ENCODE measurements around the gene GCNT2. TPM values are rescaled to one million over a fixed set of nuclear protein-coding genes. Genes with fewer than 3 reads are reported as not detected.
A peak's percentile ranks its signal among the peaks of the same experiment; 100 is the strongest.
"Not testable (repeated sequence)": the region's sequence is repeated elsewhere in the genome, so short reads cannot be mapped to it uniquely, and the experiment has no call there.

Gene GCNT2
- total RNA-seq, 6 experiments from 2014 or later = 6.6 to 10.5 (median 9.3) TPM

DNA sequence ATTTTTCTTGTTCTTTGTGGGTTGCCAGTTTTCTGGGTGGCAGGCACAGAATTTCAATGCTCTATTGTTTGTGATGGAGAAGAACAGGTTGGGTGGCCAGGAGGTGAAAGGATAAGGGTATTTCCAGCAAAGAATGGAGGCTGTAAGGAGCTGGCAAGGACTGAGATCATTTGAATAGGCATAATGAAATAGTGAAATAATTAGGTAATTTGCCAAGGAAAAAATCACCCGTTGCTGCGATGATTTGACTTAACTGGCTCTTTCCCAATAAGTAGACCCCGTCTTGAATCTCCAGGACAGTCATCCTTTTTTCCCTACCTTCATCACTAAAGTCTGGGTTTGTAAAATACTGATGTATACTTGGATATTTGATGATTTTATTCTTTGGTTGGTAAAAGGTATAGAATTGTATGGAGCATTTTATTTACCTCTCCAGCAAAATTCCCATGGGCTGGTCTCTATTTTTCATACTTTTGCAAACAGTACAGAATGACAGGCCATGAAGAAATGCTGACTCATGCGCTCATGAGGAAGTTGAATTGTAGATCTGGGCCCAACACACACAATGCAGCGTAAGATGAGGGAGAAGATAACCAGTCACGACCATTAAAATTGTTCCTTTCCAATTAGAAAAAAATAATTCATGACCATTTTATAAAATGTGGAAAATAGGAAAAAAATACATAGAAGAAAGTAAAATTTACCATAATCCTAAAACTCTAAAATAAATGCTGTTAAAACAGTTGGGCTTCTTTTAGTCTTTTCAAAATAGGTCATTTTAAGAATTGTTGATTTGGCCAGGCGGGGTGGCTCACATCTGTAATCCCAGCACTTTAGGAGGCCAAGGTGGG, 2.4 kb upstream of the GCNT2 start:
- ATAC-seq (peak; percentile 51 to 72 (median 61)), DNase-seq (no peak)
- no peaks in the 10 kb centered on the region for H3K9me3 ChIP-seq
- 44% methylated on average over 5 of the region's 7 CpGs for WGBS (ENCODE audit: insufficient coverage, low coverage, low lambda C conversion rate, missing lambda C conversion rate)
- H3K36me3 ChIP-seq = no peaks in the 10 kb centered on the region
- no peak overlapping the region for H3K27ac ChIP-seq
- no peaks in the 10 kb centered on the region for H3K27me3 ChIP-seq
- no peaks in the 10 kb centered on the region for H3K4me1 ChIP-seq
- H3K4me3 ChIP-seq = no peak overlapping the region
- intact Hi-C loops (cut with DNase I) = no loop called here
- TF ChIP-seq, protein P1, sequence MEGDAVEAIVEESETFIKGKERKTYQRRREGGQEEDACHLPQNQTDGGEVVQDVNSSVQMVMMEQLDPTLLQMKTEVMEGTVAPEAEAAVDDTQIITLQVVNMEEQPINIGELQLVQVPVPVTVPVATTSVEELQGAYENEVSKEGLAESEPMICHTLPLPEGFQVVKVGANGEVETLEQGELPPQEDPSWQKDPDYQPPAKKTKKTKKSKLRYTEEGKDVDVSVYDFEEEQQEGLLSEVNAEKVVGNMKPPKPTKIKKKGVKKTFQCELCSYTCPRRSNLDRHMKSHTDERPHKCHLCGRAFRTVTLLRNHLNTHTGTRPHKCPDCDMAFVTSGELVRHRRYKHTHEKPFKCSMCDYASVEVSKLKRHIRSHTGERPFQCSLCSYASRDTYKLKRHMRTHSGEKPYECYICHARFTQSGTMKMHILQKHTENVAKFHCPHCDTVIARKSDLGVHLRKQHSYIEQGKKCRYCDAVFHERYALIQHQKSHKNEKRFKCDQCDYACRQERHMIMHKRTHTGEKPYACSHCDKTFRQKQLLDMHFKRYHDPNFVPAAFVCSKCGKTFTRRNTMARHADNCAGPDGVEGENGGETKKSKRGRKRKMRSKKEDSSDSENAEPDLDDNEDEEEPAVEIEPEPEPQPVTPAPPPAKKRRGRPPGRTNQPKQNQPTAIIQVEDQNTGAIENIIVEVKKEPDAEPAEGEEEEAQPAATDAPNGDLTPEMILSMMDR (IDR thresholded peaks at IDR 0.05) = no peak
- no peak for TF ChIP-seq POLR2A (IDR thresholded peaks at IDR 0.05)

DNA sequence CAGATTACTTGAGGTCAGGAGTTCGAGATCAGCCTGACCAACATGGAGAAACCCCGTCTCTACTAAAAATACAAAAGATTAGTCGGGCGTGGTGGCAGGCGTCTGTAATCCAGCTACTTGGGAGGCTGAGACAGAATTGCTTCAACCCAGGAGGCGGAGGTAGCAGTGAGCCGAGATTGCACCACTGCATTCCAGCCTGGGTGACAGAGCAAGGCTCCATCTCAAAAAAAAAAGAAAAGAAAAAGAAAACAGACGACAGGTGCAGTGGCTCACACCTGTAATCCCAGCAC, 1.8 kb upstream of the GCNT2 start:
- intact Hi-C loops (cut with DNase I); H3K4me3 ChIP-seq; H3K4me1 ChIP-seq; H3K36me3 ChIP-seq; ATAC-seq; H3K27me3 ChIP-seq; H3K9me3 ChIP-seq; DNase-seq; H3K27ac ChIP-seq: not testable (repeated sequence)
- 75% methylated on average over 8 of the region's 8 CpGs for WGBS (ENCODE audit: insufficient coverage, low coverage, low lambda C conversion rate, missing lambda C conversion rate)

DNA sequence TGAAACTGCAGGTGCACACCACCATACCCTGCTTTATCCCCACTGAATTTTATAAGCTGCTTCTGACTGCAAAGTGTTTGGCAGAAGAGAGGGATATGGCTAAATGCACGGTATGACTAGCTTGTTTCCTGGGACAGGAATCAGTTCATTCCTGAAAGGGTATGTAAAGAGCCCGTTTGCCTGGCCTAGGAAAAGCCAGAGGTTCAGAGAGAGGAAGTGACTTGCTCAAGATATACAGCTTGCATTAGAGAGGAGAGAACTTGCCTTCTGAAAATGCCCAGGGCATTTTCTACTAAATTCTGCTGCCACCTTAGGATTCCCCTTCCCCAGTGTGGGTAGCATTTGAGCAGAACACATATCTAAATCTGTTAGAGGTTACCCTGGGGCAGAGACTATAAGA, 683 bp upstream of the GCNT2 start:
- Histone ChIP-seq H3K27ac (peak overlapping the region in 1 of 3 donors; percentile 47), H3K36me3 (no peaks in the 10 kb centered on the region), H3K9me3 (no peaks in the 10 kb centered on the region), H3K4me3 (no peak overlapping the region), H3K27me3 (no peaks in the 10 kb centered on the region), H3K4me1 (no peaks in the 10 kb centered on the region)
- 30% methylated on average over 2 of the region's 2 CpGs for WGBS (ENCODE audit: insufficient coverage, low coverage, low lambda C conversion rate, missing lambda C conversion rate)
- ATAC-seq = peak in 3 of 4 donors; percentile 41 to 56 (median 46)
- no peak for DNase-seq
- intact Hi-C loops (cut with DNase I) = no loop called here
- TF ChIP-seq, protein P1 (IDR thresholded peaks at IDR 0.05) = no peak
- no peak for TF ChIP-seq POLR2A (IDR thresholded peaks at IDR 0.05)

DNA sequence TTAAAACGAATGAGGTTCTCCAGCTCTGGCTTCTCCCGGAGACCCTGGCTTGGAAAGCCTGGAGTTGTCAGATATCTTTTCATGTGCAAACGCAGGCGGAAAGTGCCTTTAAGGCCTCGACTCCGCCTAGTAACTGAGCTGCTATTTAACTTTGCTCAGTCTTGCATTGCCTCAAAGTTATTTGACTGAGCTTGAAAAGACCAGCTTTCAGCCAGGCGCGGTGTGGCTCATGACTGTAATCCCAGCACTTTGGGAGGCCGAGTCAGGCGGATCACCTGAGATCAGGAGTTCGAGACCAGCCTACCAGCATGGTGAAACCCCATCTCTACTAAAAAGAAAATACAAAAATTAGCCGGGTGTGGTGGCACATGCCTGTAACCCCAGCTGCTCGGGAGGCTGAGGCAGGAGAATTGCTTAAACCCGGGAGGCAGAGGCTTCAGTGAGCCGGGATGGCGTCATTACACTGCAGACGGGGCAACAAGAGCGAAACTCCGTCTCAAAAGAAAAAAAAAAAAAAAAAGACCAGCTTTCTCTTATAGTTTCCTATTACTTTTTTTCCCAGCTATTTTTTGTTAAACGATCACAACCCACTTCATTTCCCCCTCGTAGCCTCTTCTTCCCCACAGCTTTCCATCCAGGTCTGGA, 1.9 kb downstream of the GCNT2 start:
- intact Hi-C loops (cut with DNase I) = no loop called here
- Histone ChIP-seq H3K4me1 (peaks cover 0 to 4% (median 0%) of the 10 kb centered on the region in 4 donors), H3K9me3 (no peaks in the 10 kb centered on the region), H3K36me3 (no peaks in the 10 kb centered on the region), H3K27me3 (no peaks in the 10 kb centered on the region), H3K4me3 (no peak overlapping the region), H3K27ac (no peak overlapping the region)
- 70% methylated on average over 19 of the region's 21 CpGs for WGBS (ENCODE audit: insufficient coverage, low coverage, low lambda C conversion rate, missing lambda C conversion rate)
- TF ChIP-seq, protein P1 (IDR thresholded peaks at IDR 0.05) = no peak
- TF ChIP-seq POLR2A (IDR thresholded peaks at IDR 0.05) = no peak
- DNase-seq (no peak), ATAC-seq (no peak)

DNA sequence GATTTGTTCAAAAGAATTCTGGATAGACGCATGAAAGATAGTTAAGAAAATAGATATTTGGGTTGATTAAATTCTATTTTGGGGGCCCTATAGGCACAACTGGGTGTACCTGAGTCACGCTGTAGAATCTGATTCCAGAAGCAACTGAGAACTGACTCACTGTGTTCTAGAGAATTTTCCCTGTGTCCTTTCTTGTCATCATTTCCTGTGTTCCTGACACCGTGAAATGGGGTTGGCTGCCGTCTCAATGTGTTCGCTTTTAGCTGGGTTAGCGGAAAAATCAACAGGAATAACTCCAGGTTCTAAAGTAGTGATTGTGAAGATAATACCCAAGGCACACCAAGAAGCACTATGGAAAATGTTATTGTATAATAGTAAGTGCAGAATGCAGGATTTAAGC, 5.0 kb downstream of the GCNT2 start:
- Histone ChIP-seq H3K4me1 (peaks cover 0 to 18% (median 3%) of the 10 kb centered on the region in 4 donors), H3K4me3 (no peak overlapping the region), H3K27me3 (no peaks in the 10 kb centered on the region), H3K27ac (peak overlapping the region; percentile 36 to 51 (median 38)), H3K36me3 (no peaks in the 10 kb centered on the region), H3K9me3 (no peaks in the 10 kb centered on the region)
- 78% methylated on average over 6 of the region's 6 CpGs for WGBS (ENCODE audit: insufficient coverage, low coverage, low lambda C conversion rate, missing lambda C conversion rate)
- TF ChIP-seq, protein P1 (IDR thresholded peaks at IDR 0.05) = no peak
- TF ChIP-seq POLR2A (IDR thresholded peaks at IDR 0.05) = no peak
- ATAC-seq (peak in 2 of 4 donors; percentile 17 to 47), DNase-seq (no peak)
- intact Hi-C loops (cut with DNase I) = no loop called here
